ENCODE results near the gene XAGE5. TPM values are rescaled to one million over a fixed set of nuclear protein-coding genes. Genes with fewer than 3 reads are reported as not detected.
A peak's percentile ranks its signal among the peaks of the same experiment; 100 is the strongest.
"Not testable (repeated sequence)": the region's sequence is repeated elsewhere in the genome, so short reads cannot be mapped to it uniquely, and the experiment has no call there.

XAGE5 gene
- total and polyA plus RNA-seq, 2 donors from 2014 or later: not detected

DNA sequence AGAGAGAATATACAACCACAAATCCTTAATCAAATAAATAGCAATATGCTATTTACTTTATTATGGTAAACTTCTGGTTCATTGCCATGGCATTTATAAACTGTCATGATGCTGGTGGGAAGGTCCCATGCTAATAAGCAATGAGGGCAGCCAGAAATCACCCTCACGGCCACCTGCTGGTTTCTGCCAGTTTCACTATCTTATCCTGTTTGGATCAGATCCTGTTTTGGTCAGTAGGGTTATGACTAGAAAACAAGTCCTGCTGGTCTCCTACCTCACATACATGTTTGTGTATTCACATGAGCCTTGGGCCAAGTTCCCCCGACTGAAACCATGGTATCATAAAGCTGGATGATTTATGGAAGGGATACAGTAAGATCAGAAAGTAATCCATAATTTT, 28.1 kb downstream of the XAGE5 start:
- Histone ChIP-seq H3K27ac (ENCODE audit: low read depth in 2 of 2, low read length in 2 of 2) (no peak overlapping the region), H3K4me1 (ENCODE audit: control insufficient read depth in 2 of 3, insufficient read depth in 2 of 3, low read depth in 1 of 3, low read length in 3 of 3) (no peaks in the 10 kb centered on the region), H3K9me3 (ENCODE audit: control insufficient read depth in 2 of 3, insufficient read depth in 1 of 3, low read length in 3 of 3) (no peaks in the 10 kb centered on the region), H3K9ac (ENCODE audit: low read length in 3 of 3) (no peak overlapping the region), H3K27me3 (ENCODE audit: control insufficient read depth, insufficient read depth, low read length) (no peaks in the 10 kb centered on the region), H3K4me3 (ENCODE audit: low read length in 3 of 3) (no peak overlapping the region), H3K36me3 (ENCODE audit: control insufficient read depth in 2 of 3, insufficient read depth in 3 of 3, low read length in 3 of 3) (no peaks in the 10 kb centered on the region)
- TF ChIP-seq, protein P1, sequence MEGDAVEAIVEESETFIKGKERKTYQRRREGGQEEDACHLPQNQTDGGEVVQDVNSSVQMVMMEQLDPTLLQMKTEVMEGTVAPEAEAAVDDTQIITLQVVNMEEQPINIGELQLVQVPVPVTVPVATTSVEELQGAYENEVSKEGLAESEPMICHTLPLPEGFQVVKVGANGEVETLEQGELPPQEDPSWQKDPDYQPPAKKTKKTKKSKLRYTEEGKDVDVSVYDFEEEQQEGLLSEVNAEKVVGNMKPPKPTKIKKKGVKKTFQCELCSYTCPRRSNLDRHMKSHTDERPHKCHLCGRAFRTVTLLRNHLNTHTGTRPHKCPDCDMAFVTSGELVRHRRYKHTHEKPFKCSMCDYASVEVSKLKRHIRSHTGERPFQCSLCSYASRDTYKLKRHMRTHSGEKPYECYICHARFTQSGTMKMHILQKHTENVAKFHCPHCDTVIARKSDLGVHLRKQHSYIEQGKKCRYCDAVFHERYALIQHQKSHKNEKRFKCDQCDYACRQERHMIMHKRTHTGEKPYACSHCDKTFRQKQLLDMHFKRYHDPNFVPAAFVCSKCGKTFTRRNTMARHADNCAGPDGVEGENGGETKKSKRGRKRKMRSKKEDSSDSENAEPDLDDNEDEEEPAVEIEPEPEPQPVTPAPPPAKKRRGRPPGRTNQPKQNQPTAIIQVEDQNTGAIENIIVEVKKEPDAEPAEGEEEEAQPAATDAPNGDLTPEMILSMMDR (IDR thresholded peaks at IDR 0.05; ENCODE audit: borderline replicate concordance, extremely low read depth, insufficient read depth): no peak
- FAIRE-seq (no peak), DNase-seq (peak in 1 of 5 donors; percentile 0)
- intact Hi-C loops (cut with DNase I): no loop called here

DNA sequence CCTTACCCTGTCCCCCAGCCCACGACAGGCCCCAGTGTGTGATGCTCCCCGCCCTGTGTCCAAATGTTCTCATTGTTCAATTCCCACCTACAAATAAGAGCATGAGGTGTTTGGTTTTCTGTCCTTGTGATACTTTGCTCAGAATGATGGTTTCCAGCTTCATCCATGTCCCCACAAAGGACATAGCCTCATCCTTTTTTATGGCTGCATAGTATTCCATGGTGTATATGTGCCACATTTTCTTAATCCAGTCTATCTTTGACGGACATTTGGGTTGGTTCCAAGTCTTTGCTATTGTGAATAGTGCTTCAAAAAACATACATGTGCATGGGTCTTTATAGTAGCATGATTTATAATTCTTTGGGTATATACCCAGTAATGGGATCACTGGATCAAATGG, 32.5 kb downstream of the XAGE5 start:
- FAIRE-seq; H3K27me3 ChIP-seq (ENCODE audit: control insufficient read depth, insufficient read depth, low read length); H3K4me3 ChIP-seq (ENCODE audit: low read length in 3 of 3); H3K27ac ChIP-seq (ENCODE audit: low read depth in 2 of 2, low read length in 2 of 2); H3K9ac ChIP-seq (ENCODE audit: low read length in 3 of 3); H3K4me1 ChIP-seq (ENCODE audit: control insufficient read depth in 2 of 3, insufficient read depth in 2 of 3, low read depth in 1 of 3, low read length in 3 of 3); DNase-seq; H3K9me3 ChIP-seq (ENCODE audit: control insufficient read depth in 2 of 3, insufficient read depth in 1 of 3, low read length in 3 of 3); intact Hi-C loops (cut with DNase I); H3K36me3 ChIP-seq (ENCODE audit: control insufficient read depth in 2 of 3, insufficient read depth in 3 of 3, low read length in 3 of 3): not testable (repeated sequence)

DNA sequence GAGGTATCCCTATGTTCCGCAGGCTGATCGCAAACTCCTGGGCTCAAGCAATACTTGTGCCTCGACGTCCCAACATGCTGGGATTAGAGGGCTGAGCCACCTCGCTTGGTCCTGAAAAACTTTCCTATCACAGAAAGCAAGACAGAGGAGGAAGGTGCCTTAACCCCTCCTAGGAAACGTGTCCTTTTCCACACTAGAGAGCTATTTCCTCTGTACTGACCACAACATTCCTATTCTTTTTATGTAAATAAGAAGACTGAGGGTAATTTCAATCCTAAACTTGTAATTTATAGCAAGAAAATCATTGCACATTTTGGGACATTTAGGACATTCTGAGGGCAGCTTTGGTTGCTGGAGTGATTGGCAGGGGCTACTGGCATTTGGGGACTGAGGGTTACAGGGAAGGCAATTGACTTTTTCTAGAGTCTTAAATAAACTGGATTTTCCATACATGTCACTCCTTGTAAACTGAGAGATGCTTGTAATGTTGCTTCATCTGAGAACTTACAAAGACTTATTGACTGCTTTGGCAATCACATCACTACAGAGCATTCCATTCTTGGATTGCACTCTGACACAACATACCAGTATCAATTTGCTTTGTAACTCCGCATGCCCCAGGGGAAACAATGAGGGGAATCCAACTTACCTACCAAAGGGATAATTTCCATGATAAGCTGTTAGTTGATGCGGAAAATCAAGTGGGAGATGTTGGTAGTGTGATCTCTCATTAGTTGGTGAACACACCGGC, 41.2 kb downstream of the XAGE5 start:
- TF ChIP-seq, protein P1 (IDR thresholded peaks at IDR 0.05; ENCODE audit: borderline replicate concordance, extremely low read depth, insufficient read depth): no peak
- Histone ChIP-seq H3K4me1 (ENCODE audit: control insufficient read depth in 2 of 3, insufficient read depth in 2 of 3, low read depth in 1 of 3, low read length in 3 of 3) (no peaks in the 10 kb centered on the region), H3K27ac (ENCODE audit: low read depth in 2 of 2, low read length in 2 of 2) (no peak overlapping the region), H3K27me3 (ENCODE audit: control insufficient read depth, insufficient read depth, low read length) (no peaks in the 10 kb centered on the region), H3K4me3 (ENCODE audit: low read length in 3 of 3) (no peak overlapping the region), H3K9ac (ENCODE audit: low read length in 3 of 3) (no peak overlapping the region), H3K36me3 (ENCODE audit: control insufficient read depth in 2 of 3, insufficient read depth in 3 of 3, low read length in 3 of 3) (no peaks in the 10 kb centered on the region), H3K9me3 (ENCODE audit: control insufficient read depth in 2 of 3, insufficient read depth in 1 of 3, low read length in 3 of 3) (no peaks in the 10 kb centered on the region)
- intact Hi-C loops (cut with DNase I): no loop called here
- FAIRE-seq (no peak), DNase-seq (no peak)

DNA sequence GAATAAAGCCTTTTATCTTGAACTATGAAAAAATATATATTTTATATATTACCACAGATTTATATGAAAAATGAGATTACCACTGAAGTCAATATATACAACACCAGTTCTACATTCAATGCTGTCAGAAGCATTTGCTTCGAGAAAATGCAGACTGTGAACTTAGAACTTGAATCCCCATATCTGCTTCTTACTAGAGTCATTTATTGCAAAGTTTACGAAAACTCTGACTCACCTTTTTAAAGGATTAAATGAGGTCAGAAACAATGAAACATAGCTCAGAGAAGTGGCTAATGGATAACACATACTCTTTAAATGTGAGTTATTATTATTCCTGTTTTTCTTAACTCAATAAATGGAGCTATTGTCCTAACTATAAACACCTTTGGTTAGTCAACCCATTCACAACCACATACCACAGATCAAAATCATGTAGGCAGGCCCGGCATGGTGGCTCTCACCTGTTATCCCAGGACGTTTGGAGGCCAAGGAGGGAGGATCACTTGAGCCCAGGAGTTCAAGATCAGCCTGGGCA, 46.0 kb downstream of the XAGE5 start:
- FAIRE-seq: peak; percentile 17

More for the DNA sequence above, 46.0 kb downstream of the XAGE5 start:
- H3K4me3 ChIP-seq (ENCODE audit: low read length in 3 of 3); H3K9me3 ChIP-seq (ENCODE audit: control insufficient read depth in 2 of 3, insufficient read depth in 1 of 3, low read length in 3 of 3); intact Hi-C loops (cut with DNase I); H3K9ac ChIP-seq (ENCODE audit: low read length in 3 of 3); H3K36me3 ChIP-seq (ENCODE audit: control insufficient read depth in 2 of 3, insufficient read depth in 3 of 3, low read length in 3 of 3); H3K27me3 ChIP-seq (ENCODE audit: control insufficient read depth, insufficient read depth, low read length); DNase-seq; H3K27ac ChIP-seq (ENCODE audit: low read depth in 2 of 2, low read length in 2 of 2); H3K4me1 ChIP-seq (ENCODE audit: control insufficient read depth in 2 of 3, insufficient read depth in 2 of 3, low read depth in 1 of 3, low read length in 3 of 3): not testable (repeated sequence)

All from kidney (tissue), 14 donors.